Measurements from ENCODE around the gene UBE3D. TPM values are rescaled to one million over a fixed set of nuclear protein-coding genes. Genes with fewer than 3 reads are reported as not detected.

Gene UBE3D
- total and polyA plus RNA-seq, 2 donors (not counting 1 experiment from before 2014, with no cell fraction given), result 3.3 to 11.5 TPM

GRCh38 chr6:82894653-82895259 is 170.9 kb downstream of the UBE3D start:
- no peaks in the 10 kb centered on the region for H3K9me3 ChIP-seq (ENCODE audit: control extremely low read depth in 1 of 3, control insufficient read depth in 2 of 3, insufficient read depth in 1 of 3, low read length in 2 of 3)
- Mint-ChIP-seq H3K27me3 (no peaks in the 10 kb centered on the region), H3K4me3 (no peak overlapping the region), H3K27ac (no peak overlapping the region), H3K9me3 (ENCODE audit: insufficient read depth) (peaks cover 2% of the 10 kb centered on the region), H3K4me1 (no peaks in the 10 kb centered on the region)
- H2AFZ ChIP-seq (ENCODE audit: insufficient read depth, low read depth, low read length, poor library complexity, severe bottlenecking), result no peak overlapping the region
- no peaks in the 10 kb centered on the region for H3K36me3 ChIP-seq (replicated peaks in 1 of 2; ENCODE audit: control extremely low read depth in 1 of 2, control insufficient read depth in 1 of 2, extremely low read depth in 1 of 2, insufficient read depth in 2 of 2, low read length in 1 of 2)
- H3K4me3 ChIP-seq (ENCODE audit: control extremely low read depth in 1 of 5, extremely low read depth in 1 of 5, insufficient read depth in 1 of 5, low read depth in 2 of 5, low read length in 4 of 5), result no peak overlapping the region
- POLR2A ChIA-PET, result no interaction called here
- no peak overlapping the region for H3K4me2 ChIP-seq (replicated peaks; ENCODE audit: low read depth, low read length, poor library complexity, severe bottlenecking)
- no peak for DNase-seq
- no peaks in the 10 kb centered on the region for H3K4me1 ChIP-seq (ENCODE audit: control insufficient read depth in 2 of 2, insufficient read depth in 2 of 2, low read length in 2 of 2)
- ATAC-seq (ENCODE audit: low read depth), result no peak
- H3K79me2 ChIP-seq (ENCODE audit: control insufficient read depth, insufficient read depth, low read length), result no peaks in the 10 kb centered on the region
- TF ChIP-seq CTCF (IDR thresholded peaks at IDR 0.05) (no peak), EZH2 (IDR thresholded peaks at IDR 0.05; ENCODE audit: borderline replicate concordance, insufficient read depth, low read depth, low read length, poor library complexity, severe bottlenecking) (no peak)
- 100% methylated on average over 3 of the region's 6 CpGs for WGBS (ENCODE audit: insufficient coverage)
- intact Hi-C loops (cut with micrococcal nuclease), result no loop called here
- no peak overlapping the region for H3K9ac ChIP-seq (ENCODE audit: low read length)
- H4K20me1 ChIP-seq (ENCODE audit: control insufficient read depth, insufficient read depth, low read length, poor library complexity, severe bottlenecking), result no peaks in the 10 kb centered on the region
- CTCF ChIA-PET, result no interaction called here
- no peak overlapping the region for H3K27ac ChIP-seq (ENCODE audit: low read length in 2 of 2)
- H3K27me3 ChIP-seq (replicated peaks in 1 of 4; ENCODE audit: control extremely low read depth in 1 of 4, control insufficient read depth in 3 of 4, insufficient read depth in 4 of 4, low read length in 3 of 4), result no peaks in the 10 kb centered on the region

GRCh38 chr6:82893889-82894652 is 171.6 kb downstream of the UBE3D start:
- no peak overlapping the region for H3K9ac ChIP-seq (ENCODE audit: low read length)

More at GRCh38 chr6:82893889-82894652, 171.6 kb downstream of the UBE3D start:
- Histone ChIP-seq H3K36me3 (replicated peaks in 1 of 2; ENCODE audit: control extremely low read depth in 1 of 2, control insufficient read depth in 1 of 2, extremely low read depth in 1 of 2, insufficient read depth in 2 of 2, low read length in 1 of 2) (no peaks in the 10 kb centered on the region), H3K9me3 (ENCODE audit: control extremely low read depth in 1 of 3, control insufficient read depth in 2 of 3, insufficient read depth in 1 of 3, low read length in 2 of 3) (no peaks in the 10 kb centered on the region), H3K79me2 (ENCODE audit: control insufficient read depth, insufficient read depth, low read length) (no peaks in the 10 kb centered on the region), H3K4me2 (replicated peaks; ENCODE audit: low read depth, low read length, poor library complexity, severe bottlenecking) (no peak overlapping the region), H3K4me3 (ENCODE audit: control extremely low read depth in 1 of 5, extremely low read depth in 1 of 5, insufficient read depth in 1 of 5, low read depth in 2 of 5, low read length in 4 of 5) (no peak overlapping the region), H3K27me3 (replicated peaks in 1 of 4; ENCODE audit: control extremely low read depth in 1 of 4, control insufficient read depth in 3 of 4, insufficient read depth in 4 of 4, low read length in 3 of 4) (no peaks in the 10 kb centered on the region), H3K27ac (ENCODE audit: low read length in 2 of 2) (no peak overlapping the region), H3K4me1 (ENCODE audit: control insufficient read depth in 2 of 2, insufficient read depth in 2 of 2, low read length in 2 of 2) (no peaks in the 10 kb centered on the region), H4K20me1 (ENCODE audit: control insufficient read depth, insufficient read depth, low read length, poor library complexity, severe bottlenecking) (no peaks in the 10 kb centered on the region), H2AFZ (ENCODE audit: insufficient read depth, low read depth, low read length, poor library complexity, severe bottlenecking) (no peak overlapping the region)
- intact Hi-C loops (cut with micrococcal nuclease), result no loop called here
- H3K27ac Mint-ChIP-seq, result no peak overlapping the region
- no peaks in the 10 kb centered on the region for H3K27me3 Mint-ChIP-seq
- 92% methylated on average over 6 of the region's 9 CpGs for WGBS (ENCODE audit: insufficient coverage)
- no peak for TF ChIP-seq CTCF (IDR thresholded peaks at IDR 0.05)
- ATAC-seq (ENCODE audit: low read depth), result no peak
- no peaks in the 10 kb centered on the region for H3K4me1 Mint-ChIP-seq
- CTCF ChIA-PET, result no interaction called here
- H3K9me3 Mint-ChIP-seq (ENCODE audit: insufficient read depth), result peaks cover 2% of the 10 kb centered on the region
- POLR2A ChIA-PET, result no interaction called here
- DNase-seq, result no peak
- H3K4me3 Mint-ChIP-seq, result no peak overlapping the region

Measured in B cell (primary cell).